ENCODE measurements around the gene TET2. TPM values are rescaled to one million over a fixed set of nuclear protein-coding genes. Genes with fewer than 3 reads are reported as not detected.

The TET2 gene
- total RNA-seq, 2 donors from 2014 or later, result 41.8 to 87.4 TPM

- Mint-ChIP-seq H3K4me3 (no peak overlapping the region), H3K27ac (no peak overlapping the region), H3K27me3 (no peaks in the 10 kb centered on the region), H3K4me1 (peaks cover 29% of the 10 kb centered on the region), H3K36me3 (ENCODE audit: low read depth) (peaks cover 87% of the 10 kb centered on the region), H3K9me3 (no peaks in the 10 kb centered on the region)
- no peak for ATAC-seq (replicated peaks)
Measured at GRCh38 chr4:105210916-105211315, 64.2 kb downstream of the TET2 start.

- Mint-ChIP-seq H3K27ac (peak overlapping the region; percentile 92), H3K4me1 (peaks cover 34% of the 10 kb centered on the region), H3K27me3 (no peaks in the 10 kb centered on the region), H3K4me3 (peak overlapping the region; percentile 79), H3K36me3 (ENCODE audit: low read depth) (peaks cover 83% of the 10 kb centered on the region), H3K9me3 (no peaks in the 10 kb centered on the region)
- ATAC-seq (replicated peaks), result peak; percentile 94
Measured at GRCh38 chr4:105215609-105216313, 69.1 kb downstream of the TET2 start.

- no peak for ATAC-seq (replicated peaks)
- H3K4me1 Mint-ChIP-seq, result peaks cover 12% of the 10 kb centered on the region
- H3K27me3 Mint-ChIP-seq, result no peaks in the 10 kb centered on the region
- H3K9me3 Mint-ChIP-seq, result no peaks in the 10 kb centered on the region
- H3K27ac Mint-ChIP-seq, result no peak overlapping the region
- H3K4me3 Mint-ChIP-seq, result no peak overlapping the region
- H3K36me3 Mint-ChIP-seq (ENCODE audit: low read depth), result peaks cover 17% of the 10 kb centered on the region
Measured at GRCh38 chr4:105225500-105225899, 78.8 kb downstream of the TET2 start.

- H3K27ac Mint-ChIP-seq, result no peak overlapping the region
- H3K27me3 Mint-ChIP-seq, result no peaks in the 10 kb centered on the region
- no peaks in the 10 kb centered on the region for H3K9me3 Mint-ChIP-seq
- no peak overlapping the region for H3K4me3 Mint-ChIP-seq
- ATAC-seq (replicated peaks), result no peak
- peaks cover 15% of the 10 kb centered on the region for H3K4me1 Mint-ChIP-seq
- H3K36me3 Mint-ChIP-seq (ENCODE audit: low read depth), result peaks cover 18% of the 10 kb centered on the region
Measured at GRCh38 chr4:105227054-105227453, 80.4 kb downstream of the TET2 start.

GRCh38 chr4:105230287-105230686, 83.6 kb downstream of the TET2 start:
- ATAC-seq (replicated peaks), result no peak
- Mint-ChIP-seq H3K4me1 (peaks cover 23% of the 10 kb centered on the region), H3K27me3 (no peaks in the 10 kb centered on the region), H3K27ac (no peak overlapping the region), H3K9me3 (no peaks in the 10 kb centered on the region), H3K36me3 (ENCODE audit: low read depth) (peaks cover 50% of the 10 kb centered on the region), H3K4me3 (no peak overlapping the region)

- Mint-ChIP-seq H3K4me1 (peaks cover 26% of the 10 kb centered on the region), H3K27me3 (no peaks in the 10 kb centered on the region), H3K9me3 (no peaks in the 10 kb centered on the region), H3K4me3 (no peak overlapping the region), H3K36me3 (ENCODE audit: low read depth) (peaks cover 62% of the 10 kb centered on the region), H3K27ac (no peak overlapping the region)
- ATAC-seq (replicated peaks), result no peak
Measured at GRCh38 chr4:105232374-105232773, 85.7 kb downstream of the TET2 start.

- no peaks in the 10 kb centered on the region for H3K27me3 Mint-ChIP-seq
- H3K4me1 Mint-ChIP-seq, result peaks cover 26% of the 10 kb centered on the region
- H3K36me3 Mint-ChIP-seq (ENCODE audit: low read depth), result peaks cover 84% of the 10 kb centered on the region
- peak overlapping the region; percentile 20 for H3K27ac Mint-ChIP-seq
- H3K4me3 Mint-ChIP-seq, result no peak overlapping the region
- ATAC-seq (replicated peaks), result no peak
- H3K9me3 Mint-ChIP-seq, result no peaks in the 10 kb centered on the region
Measured at GRCh38 chr4:105234582-105234981, 87.9 kb downstream of the TET2 start.

GRCh38 chr4:105236202-105236915, 89.7 kb downstream of the TET2 start:
- peaks cover 26% of the 10 kb centered on the region for H3K4me1 Mint-ChIP-seq
- ATAC-seq (replicated peaks), result no peak
- H3K4me3 Mint-ChIP-seq, result no peak overlapping the region
- H3K36me3 Mint-ChIP-seq (ENCODE audit: low read depth), result peaks cover 95% of the 10 kb centered on the region
- H3K27ac Mint-ChIP-seq, result peak overlapping the region; percentile 46
- no peaks in the 10 kb centered on the region for H3K27me3 Mint-ChIP-seq
- no peaks in the 10 kb centered on the region for H3K9me3 Mint-ChIP-seq

- no peak for ATAC-seq (replicated peaks)
- no peaks in the 10 kb centered on the region for H3K27me3 Mint-ChIP-seq
- no peak overlapping the region for H3K4me3 Mint-ChIP-seq
- H3K27ac Mint-ChIP-seq, result no peak overlapping the region
- H3K4me1 Mint-ChIP-seq, result peaks cover 24% of the 10 kb centered on the region
- peaks cover 100% of the 10 kb centered on the region for H3K36me3 Mint-ChIP-seq (ENCODE audit: low read depth)
- H3K9me3 Mint-ChIP-seq, result no peaks in the 10 kb centered on the region
Measured at GRCh38 chr4:105236916-105237311, 90.2 kb downstream of the TET2 start.

- no peak for ATAC-seq (replicated peaks)
- H3K4me3 Mint-ChIP-seq, result no peak overlapping the region
Measured at GRCh38 chr4:105240037-105240436, 93.4 kb downstream of the TET2 start.

GRCh38 chr4:105241451-105241850, 94.8 kb downstream of the TET2 start:
- no peaks in the 10 kb centered on the region for H3K4me1 Mint-ChIP-seq
- ATAC-seq (replicated peaks), result no peak
- H3K27me3 Mint-ChIP-seq, result no peaks in the 10 kb centered on the region
- H3K36me3 Mint-ChIP-seq (ENCODE audit: low read depth), result peaks cover 97% of the 10 kb centered on the region
- no peak overlapping the region for H3K27ac Mint-ChIP-seq
- H3K4me3 Mint-ChIP-seq, result no peak overlapping the region
- no peaks in the 10 kb centered on the region for H3K9me3 Mint-ChIP-seq

More at GRCh38 chr4:105240037-105240436, 93.4 kb downstream of the TET2 start:
- no peaks in the 10 kb centered on the region for H3K27me3 Mint-ChIP-seq
- H3K9me3 Mint-ChIP-seq, result no peaks in the 10 kb centered on the region
- no peak overlapping the region for H3K27ac Mint-ChIP-seq
- H3K4me1 Mint-ChIP-seq, result peaks cover 11% of the 10 kb centered on the region
- peaks cover 100% of the 10 kb centered on the region for H3K36me3 Mint-ChIP-seq (ENCODE audit: low read depth)

- no peaks in the 10 kb centered on the region for H3K27me3 Mint-ChIP-seq
- ATAC-seq (replicated peaks), result no peak
- no peaks in the 10 kb centered on the region for H3K9me3 Mint-ChIP-seq
- peaks cover 96% of the 10 kb centered on the region for H3K36me3 Mint-ChIP-seq (ENCODE audit: low read depth)
- no peak overlapping the region for H3K4me3 Mint-ChIP-seq
- H3K27ac Mint-ChIP-seq, result no peak overlapping the region
- peaks cover under 1% of the 10 kb centered on the region for H3K4me1 Mint-ChIP-seq
Measured at GRCh38 chr4:105243446-105243845, 96.8 kb downstream of the TET2 start.

- ATAC-seq (replicated peaks), result no peak
- H3K9me3 Mint-ChIP-seq, result no peaks in the 10 kb centered on the region
- H3K27me3 Mint-ChIP-seq, result no peaks in the 10 kb centered on the region
- peaks cover 5% of the 10 kb centered on the region for H3K4me1 Mint-ChIP-seq
- H3K27ac Mint-ChIP-seq, result no peak overlapping the region
- peaks cover 96% of the 10 kb centered on the region for H3K36me3 Mint-ChIP-seq (ENCODE audit: low read depth)
- no peak overlapping the region for H3K4me3 Mint-ChIP-seq
Measured at GRCh38 chr4:105246712-105247111, 100.0 kb downstream of the TET2 start.

- no peak for ATAC-seq (replicated peaks)
- H3K27me3 Mint-ChIP-seq, result no peaks in the 10 kb centered on the region
Measured at GRCh38 chr4:105248613-105249012, 101.9 kb downstream of the TET2 start.

GRCh38 chr4:105257817-105258495, 111.3 kb downstream of the TET2 start:
- Mint-ChIP-seq H3K36me3 (ENCODE audit: low read depth) (peaks cover 94% of the 10 kb centered on the region), H3K9me3 (no peaks in the 10 kb centered on the region), H3K4me1 (no peaks in the 10 kb centered on the region), H3K4me3 (no peak overlapping the region), H3K27me3 (no peaks in the 10 kb centered on the region), H3K27ac (no peak overlapping the region)
- ATAC-seq (replicated peaks), result no peak

More at GRCh38 chr4:105248613-105249012, 101.9 kb downstream of the TET2 start:
- H3K36me3 Mint-ChIP-seq (ENCODE audit: low read depth), result peaks cover 96% of the 10 kb centered on the region
- no peak overlapping the region for H3K27ac Mint-ChIP-seq
- H3K9me3 Mint-ChIP-seq, result no peaks in the 10 kb centered on the region
- H3K4me3 Mint-ChIP-seq, result no peak overlapping the region
- H3K4me1 Mint-ChIP-seq, result peaks cover 5% of the 10 kb centered on the region
